HG03520 (cell line): ENCODE measurements around the gene VILL.
"Not testable (repeated sequence)": the region's sequence is repeated elsewhere in the genome, so short reads cannot be mapped to it uniquely, and the experiment has no call there.

Experiments used
- ATAC-seq: cut with Tn5 transposase; IDR thresholded peaks from one replicate; pipeline ENCODE4 v1.9.1; 2021; ENCODE audit warnings: mild to moderate bottlenecking, moderate library complexity; ENCODE audit not compliant: unreplicated experiment

The VILL gene

GRCh38 chr3:37963016-37963415, 27.6 kb upstream of the VILL start:
- no peak for ATAC-seq

GRCh38 chr3:37963635-37964034, 27.0 kb upstream of the VILL start:
- ATAC-seq: no peak

- ATAC-seq: no peak
Measured at GRCh38 chr3:37964146-37964545, 26.4 kb upstream of the VILL start.

GRCh38 chr3:37964716-37965115, 25.9 kb upstream of the VILL start:
- ATAC-seq: no peak

GRCh38 chr3:37967260-37967881, 23.2 kb upstream of the VILL start:
- ATAC-seq: peak; percentile 70

- ATAC-seq: no peak
Measured at GRCh38 chr3:37968199-37968598, 22.4 kb upstream of the VILL start.

GRCh38 chr3:37968813-37969595, 21.6 kb upstream of the VILL start:
- ATAC-seq: no peak

GRCh38 chr3:37969596-37970100, 20.9 kb upstream of the VILL start:
- no peak for ATAC-seq

- ATAC-seq: no peak
Measured at GRCh38 chr3:37970802-37971201, 19.8 kb upstream of the VILL start.

- no peak for ATAC-seq
Measured at GRCh38 chr3:37971467-37971866, 19.1 kb upstream of the VILL start.

- not testable (repeated sequence) for ATAC-seq
Measured at GRCh38 chr3:37972056-37972455, 18.5 kb upstream of the VILL start.

- ATAC-seq: no peak
Measured at GRCh38 chr3:37973246-37974054, 17.1 kb upstream of the VILL start.

GRCh38 chr3:37974121-37975083, 16.2 kb upstream of the VILL start:
- peak; percentile 85 for ATAC-seq

- no peak for ATAC-seq
Measured at GRCh38 chr3:37979541-37980461, 10.8 kb upstream of the VILL start.

GRCh38 chr3:37980462-37981347, 9.9 kb upstream of the VILL start:
- no peak for ATAC-seq

GRCh38 chr3:37981348-37981664, 9.3 kb upstream of the VILL start:
- ATAC-seq: no peak

- ATAC-seq: no peak
Measured at GRCh38 chr3:37982331-37982730, 8.3 kb upstream of the VILL start.

- no peak for ATAC-seq
Measured at GRCh38 chr3:37984051-37984450, 6.5 kb upstream of the VILL start.

- no peak for ATAC-seq
Measured at GRCh38 chr3:37984596-37984995, 6.0 kb upstream of the VILL start.
